GM12878 (cell line): ENCODE measurements around the gene MZT2B. TPM values are rescaled to one million over a fixed set of nuclear protein-coding genes. Genes with fewer than 3 reads are reported as not detected.
"Not testable (repeated sequence)": the region's sequence is repeated elsewhere in the genome, so short reads cannot be mapped to it uniquely, and the experiment has no call there.

ENCODE experiments used
- ATAC-seq: fragments of 200-7000 bp; cut with Tn5 transposase; 3 replicates; pipeline ENCODE4 v1.9.1; 2020; ENCODE audit warnings: mild to moderate bottlenecking, moderate library complexity
- BruUV-seq: library from RNA; stranded (reverse); fragments of 400-500 nt; replicated peaks from 2 replicates; lab custom pipeline; 2021; lab: Mats Ljungman, UMichigan
- CTCF ChIA-PET: fragments of 300-600 bp; sonication (Branson Sonifier 250); formaldehyde crosslinking; extraction: SDS; loops from one replicate; lab custom pipeline; 2021; ENCODE audit warnings: inconsistent platforms; lab: Yijun Ruan, JAX
- POLR2A ChIA-PET: fragments of 350-600 bp; formaldehyde crosslinking; extraction: SDS; loops from one replicate; lab custom pipeline; 2021; ENCODE audit warnings: inconsistent platforms; lab: Charles Lee
- RAD21 ChIA-PET: fragments of 300-600 bp; sonication (Branson Sonifier 250); formaldehyde crosslinking; loops from one replicate; lab custom pipeline; 2023; ENCODE audit warnings: antibody characterized with exemption; ENCODE audit not compliant: unreplicated experiment; lab: Charles Lee
- SMC1A ChIA-PET: fragments of 300-600 bp; sonication (Branson Sonifier 250); formaldehyde crosslinking; loops from one replicate; lab custom pipeline; 2023; ENCODE audit not compliant: unreplicated experiment, uncharacterized antibody; lab: Charles Lee
- DNase-seq: peaks from one replicate; pipeline ENCODE4 v3.0.0-alpha.2; 2011; ENCODE audit warnings: low read depth, low spot score
- FAIRE-seq: peaks from 3 replicates; lab custom pipeline; 2011; peaks lifted over from hg19 to GRCh38; lab: Jason Lieb, UNC
- H2AFZ ChIP-seq: 2 replicates; pipeline ENCODE4 v1.6.0; 2011; ENCODE audit warnings: low read depth, low read length, control low read depth; ENCODE audit not compliant: control insufficient read depth
- H3K27ac ChIP-seq: 2 replicates; pipeline ENCODE4 v1.5.1; 2011; ENCODE audit warnings: control low read depth; ENCODE audit not compliant: control insufficient read depth, insufficient read depth
- H3K27me3 ChIP-seq, 2 experiments: replicated peaks in 1 of 2; 2 replicates each; pipeline versions ENCODE4 v1.6.0 to v1.6.1; 2011; ENCODE audit warnings: low read length in 1 of 2; ENCODE audit not compliant: control insufficient read depth in 2 of 2, insufficient read depth in 2 of 2
- H3K36me3 ChIP-seq, 2 experiments: 2 replicates each; pipeline ENCODE4 v1.5.1; 2011; ENCODE audit warnings: low read length in 1 of 2; ENCODE audit not compliant: control insufficient read depth in 2 of 2, insufficient read depth in 2 of 2
- H3K4me1 ChIP-seq: 2 replicates; pipeline ENCODE4 v1.6.1; 2011; ENCODE audit warnings: mild to moderate bottlenecking, low read length, moderate library complexity, mixed read lengths; ENCODE audit not compliant: control insufficient read depth, insufficient read depth
- H3K4me2 ChIP-seq: 2 replicates; pipeline ENCODE4 v1.6.0; 2011; ENCODE audit warnings: control low read depth; ENCODE audit not compliant: control insufficient read depth, insufficient read depth
- H3K4me3 ChIP-seq: fragments of 200-600 bp; sonication (generic); 2 replicates; pipeline ENCODE4 v1.5.1; 2016
- H3K79me2 ChIP-seq: 2 replicates; pipeline ENCODE4 v1.6.0; 2011; ENCODE audit warnings: low read length; ENCODE audit not compliant: control insufficient read depth, insufficient read depth
- H3K9ac ChIP-seq: 2 replicates; pipeline ENCODE4 v1.8.0; 2011; ENCODE audit warnings: low read length, control low read depth, mixed read lengths; ENCODE audit not compliant: control insufficient read depth, insufficient read depth
- H3K9me3 ChIP-seq: replicated peaks from 3 replicates; pipeline ENCODE4 v1.5.1; 2011; ENCODE audit warnings: mild to moderate bottlenecking, low read length; ENCODE audit not compliant: control insufficient read depth, insufficient read depth
- H4K20me1 ChIP-seq: 2 replicates; pipeline ENCODE4 v1.6.0; 2011; ENCODE audit not compliant: control insufficient read depth, insufficient read depth
- CREB1 ChIP-seq: IDR thresholded peaks from 2 replicates; pipeline ENCODE4 v1.6.1; 2012; ENCODE audit warnings: low read depth, mild to moderate bottlenecking, inconsistent platforms
- CREM ChIP-seq: IDR thresholded peaks from 2 replicates; pipeline ENCODE4 v1.6.1; 2014; ENCODE audit warnings: antibody characterized with exemption, low read depth
- GABPA ChIP-seq: IDR thresholded peaks from 2 replicates; pipeline ENCODE4 v1.6.1; 2014; ENCODE audit warnings: antibody characterized with exemption, low read depth, mild to moderate bottlenecking, inconsistent platforms
- POLR2A ChIP-seq: IDR thresholded peaks from 2 replicates; pipeline ENCODE4 v1.6.1; 2011; ENCODE audit warnings: low read depth, mild to moderate bottlenecking, low read length
- RUNX3 ChIP-seq: IDR thresholded peaks from 2 replicates; pipeline ENCODE4 v1.6.1; 2012; ENCODE audit warnings: low read length, inconsistent platforms
- YY1 ChIP-seq: IDR thresholded peaks from 2 replicates; pipeline ENCODE4 v1.6.1; 2011; ENCODE audit warnings: low read depth, mild to moderate bottlenecking, low read length
- WGBS: methylation state at CpG from one replicate; pipeline ENCODE4 v1.1.6; 2016; ENCODE audit warnings: low lambda C conversion rate; ENCODE audit not compliant: insufficient replicate concordance, insufficient coverage; ENCODE audit errors: missing lambda C conversion rate; 5-methylcytosine and 5-hydroxymethylcytosine counted together
- in situ Hi-C: fragments of 300-500 bp; cut with MboI; formaldehyde crosslinking; loops from 9 replicates; pipeline ENCODE4 v1.14.3; 2018; ENCODE audit warnings: mixed read lengths
- intact Hi-C: fragments of 100-400 bp; cut with micrococcal nuclease; formaldehyde crosslinking; loops from one replicate; pipeline ENCODE4 v1.14.2; 2022; ENCODE audit not compliant: unreplicated experiment
- polyA plus RNA-seq, 11 experiments: library from polyadenylated mRNA; depleted of rRNA in 4 of 11; unstranded in 6 of 11; stranded (reverse) in 5 of 11; fragments of >200 nt; fragmentation: Nextera tagmentation in 4 of 11; fragmentation: Illumina TruSeq in 1 of 11; extraction: Ambion mirVana in 4 of 11; extraction: Trizol in 1 of 11; gene quantifications; 1 replicate in 1 of 11; 2 replicates in 10 of 11; pipeline versions ENCODE4 v1.2.1 to v1.2.3, GENCODE V29; 2011 to 2016; ENCODE audit warnings: inconsistent platforms in 2 of 11, missing spikeins in 2 of 11, low read depth in 1 of 11
- total RNA-seq, 4 experiments: library from RNA; depleted of rRNA in 3 of 4; stranded (reverse); fragments of >200 nt in 3 of 4; fragmentation: Illumina TruSeq in 1 of 4; extraction: Trizol in 1 of 4; gene quantifications; 2 replicates each; pipeline versions ENCODE4 v1.2.1 to v1.2.3, GENCODE V29; 2013 to 2021

The MZT2B gene
- total and polyA plus RNA-seq, 10 of the 15 experiments (the other 5 are each of a cell fraction or from before 2014, with no cell fraction given) = 6.3 to 399 (median 198) TPM

DNA sequence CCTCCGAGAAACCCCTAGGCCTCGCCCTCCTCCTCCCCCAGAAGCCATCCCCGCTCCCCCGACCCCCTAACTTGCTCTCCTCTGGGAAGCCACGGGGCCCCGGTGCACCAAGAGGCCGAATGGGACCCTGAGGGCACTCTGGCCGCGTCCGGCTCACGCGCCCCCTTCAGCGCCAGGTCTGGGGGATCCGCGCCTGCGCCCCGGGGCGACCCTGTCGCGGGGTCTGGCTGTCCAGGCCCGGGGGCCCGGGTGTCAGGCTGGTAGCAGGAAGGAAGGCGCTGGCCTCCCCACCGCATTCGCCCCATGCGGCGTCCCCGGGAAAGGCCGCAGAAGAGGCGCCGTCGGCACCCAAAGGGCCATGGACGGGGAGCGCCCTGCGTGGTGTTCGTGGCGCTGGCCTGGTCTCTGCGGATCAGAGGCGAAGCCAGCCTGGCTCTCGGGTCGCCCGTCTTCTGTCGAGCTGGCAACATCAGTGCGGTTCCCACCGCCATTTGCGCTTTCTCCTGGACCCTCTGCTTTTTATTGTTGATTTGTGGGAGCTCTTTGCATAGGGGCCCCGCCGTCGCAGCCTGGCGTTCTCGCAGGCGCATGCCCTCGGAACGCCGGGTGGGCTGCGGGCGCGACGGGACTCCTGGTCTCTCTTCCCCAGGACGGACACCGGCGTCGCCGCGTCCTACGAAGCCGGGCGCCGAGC lies 46.6 kb downstream of the MZT2B start:
- H3K9me3 ChIP-seq, H3K27ac ChIP-seq, in situ Hi-C loops, DNase-seq, CTCF ChIA-PET, H3K36me3 ChIP-seq, POLR2A ChIA-PET, SMC1A ChIA-PET, H3K27me3 ChIP-seq, H4K20me1 ChIP-seq, intact Hi-C loops, H3K4me2 ChIP-seq, H3K4me3 ChIP-seq, RAD21 ChIA-PET, ATAC-seq, BruUV-seq, H3K9ac ChIP-seq, FAIRE-seq, H3K79me2 ChIP-seq, H3K4me1 ChIP-seq: not testable (repeated sequence)
- 0 out of 2 replicates have a peak overlapping the region, but pooled peaks have one; percentile 12 for H2AFZ ChIP-seq
- WGBS = 87% methylated on average over 45 of the region's 69 CpGs

DNA sequence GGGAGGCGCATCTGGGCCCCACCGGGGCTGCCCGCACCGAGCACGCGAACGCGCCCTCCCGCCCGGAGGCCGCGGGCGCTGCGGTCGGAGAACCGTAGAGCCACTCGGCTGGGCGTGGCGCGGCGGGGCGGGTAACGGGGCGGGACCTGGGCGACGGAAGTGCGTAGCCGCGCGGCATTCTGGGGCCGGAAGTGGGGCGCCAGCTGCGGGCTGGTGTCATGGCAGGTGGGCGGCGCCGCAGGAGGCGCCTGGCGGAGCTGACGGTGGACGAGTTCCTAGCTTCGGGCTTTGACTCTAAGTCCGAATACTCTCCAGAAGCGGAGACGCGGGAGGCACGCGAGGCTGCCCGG lies 47.1 kb downstream of the MZT2B start:
- H2AFZ ChIP-seq, H3K4me2 ChIP-seq, H3K27me3 ChIP-seq, DNase-seq, H3K79me2 ChIP-seq, POLR2A ChIA-PET, FAIRE-seq, H3K36me3 ChIP-seq, SMC1A ChIA-PET, BruUV-seq, H3K4me1 ChIP-seq, in situ Hi-C loops, CTCF ChIA-PET, H3K9me3 ChIP-seq, intact Hi-C loops, ATAC-seq, H4K20me1 ChIP-seq, RAD21 ChIA-PET: not testable (repeated sequence)
- WGBS = 61% methylated on average over 17 of the region's 48 CpGs
- peak overlapping the region; percentile 35; the same call in 1 of the 2 replicates for H3K9ac ChIP-seq
- 0 out of 2 replicates have a peak overlapping the region, but pooled peaks have one; percentile 2 for H3K27ac ChIP-seq
- peak; percentile 52; the same call in 1 of the 2 replicates for TF ChIP-seq POLR2A
- peak; percentile 83 for TF ChIP-seq GABPA
- peak; percentile 59; the same call in 1 of the 2 replicates for TF ChIP-seq CREB1
- peak; percentile 53; the same call in 1 of the 2 replicates for TF ChIP-seq YY1
- peak; percentile 45; the same call in 1 of the 2 replicates for TF ChIP-seq RUNX3
- TF ChIP-seq CREM = 0 out of 2 replicates have a peak, but pooled peaks have one; percentile 49
- H3K4me3 ChIP-seq = 0 out of 2 replicates have a peak overlapping the region, but pooled peaks have one; percentile 27

DNA sequence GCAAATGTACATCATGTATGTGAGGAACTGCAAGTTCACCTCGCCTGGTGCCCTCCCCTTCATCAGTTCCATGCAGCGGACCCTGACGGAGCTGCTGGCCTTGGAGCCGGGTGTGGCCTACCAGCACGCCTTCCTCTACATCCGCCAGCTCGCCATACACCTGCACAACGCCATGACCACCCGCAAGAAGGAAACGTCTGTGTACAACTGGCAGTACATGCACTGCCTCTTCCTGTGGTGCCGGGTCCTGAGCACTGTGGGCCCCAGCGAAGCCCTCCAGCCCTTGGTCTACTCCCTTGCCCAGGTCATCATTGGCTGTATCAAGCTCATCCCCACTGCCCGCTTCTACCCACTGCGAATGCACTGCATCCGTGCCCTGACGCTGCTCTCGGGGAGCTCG lies 48.3 kb downstream of the MZT2B start:
- H3K4me1 ChIP-seq, in situ Hi-C loops, FAIRE-seq, H4K20me1 ChIP-seq, H3K4me3 ChIP-seq, BruUV-seq, H3K36me3 ChIP-seq, H2AFZ ChIP-seq, H3K27ac ChIP-seq, intact Hi-C loops, H3K9me3 ChIP-seq, H3K4me2 ChIP-seq, CTCF ChIA-PET, H3K27me3 ChIP-seq, RAD21 ChIA-PET, DNase-seq, H3K9ac ChIP-seq, H3K79me2 ChIP-seq, SMC1A ChIA-PET, POLR2A ChIA-PET, ATAC-seq: not testable (repeated sequence)
- WGBS = 60% methylated on average over 14 of the region's 18 CpGs
